Astrocyte (in vitro differentiated cells and primary cell): ENCODE measurements around the gene ASH1L. TPM values are rescaled to one million over a fixed set of nuclear protein-coding genes. Genes with fewer than 3 reads are reported as not detected.

ENCODE experiments used
- DNase-seq: peaks from one replicate; pipeline ENCODE4 v3.0.0-alpha.2; 2010; ENCODE audit warnings: low read depth
- FAIRE-seq: peaks from 2 replicates; lab custom pipeline; 2011; peaks lifted over from hg19 to GRCh38; lab: Jason Lieb, UNC
- H2AFZ ChIP-seq: 2 replicates; pipeline ENCODE4 v1.6.0; 2012; ENCODE audit warnings: low read depth, low read length, inconsistent platforms
- H3K27ac ChIP-seq: 2 replicates; pipeline ENCODE4 v1.5.1; 2011; ENCODE audit warnings: low read depth, low read length, inconsistent platforms
- H3K27me3 ChIP-seq: 2 replicates; pipeline ENCODE4 v1.6.0; 2011; ENCODE audit warnings: low read length, inconsistent platforms; ENCODE audit not compliant: insufficient read depth
- H3K36me3 ChIP-seq: 2 replicates; pipeline ENCODE4 v1.5.1; 2011; ENCODE audit warnings: low read length, inconsistent platforms; ENCODE audit not compliant: insufficient read depth
- H3K4me1 ChIP-seq: 2 replicates; pipeline ENCODE4 v1.5.1; 2011; ENCODE audit warnings: low read length, inconsistent platforms; ENCODE audit not compliant: insufficient read depth
- H3K4me2 ChIP-seq: 2 replicates; pipeline ENCODE4 v1.6.0; 2012; ENCODE audit warnings: low read length, inconsistent platforms
- H3K4me3 ChIP-seq: 2 replicates; pipeline ENCODE4 v1.5.1; 2011; ENCODE audit warnings: low read depth, mild to moderate bottlenecking, low read length, inconsistent platforms; ENCODE audit not compliant: insufficient read depth
- H3K79me2 ChIP-seq: 2 replicates; pipeline ENCODE4 v1.6.0; 2012; ENCODE audit warnings: mild to moderate bottlenecking, low read length, inconsistent platforms; ENCODE audit not compliant: insufficient read depth
- H3K9ac ChIP-seq: 2 replicates; pipeline ENCODE4 v1.6.0; 2012; ENCODE audit warnings: mild to moderate bottlenecking, low read length, inconsistent platforms
- H3K9me3 ChIP-seq: 2 replicates; pipeline ENCODE4 v1.5.1; 2012; ENCODE audit warnings: low read depth, mild to moderate bottlenecking, low read length, inconsistent platforms; ENCODE audit not compliant: insufficient read depth
- H4K20me1 ChIP-seq: 2 replicates; pipeline ENCODE4 v1.6.0; 2012; ENCODE audit warnings: low read length, inconsistent platforms; ENCODE audit not compliant: insufficient read depth
- H3K27ac Mint-ChIP-seq: one replicate; pipeline ENCODE4 v1.8.0; 2021; ENCODE audit warnings: mild to moderate bottlenecking, mixed read lengths; ENCODE audit not compliant: unreplicated experiment
- H3K27me3 Mint-ChIP-seq: one replicate; pipeline ENCODE4 v1.8.0; 2021; ENCODE audit warnings: low read depth, mixed read lengths; ENCODE audit not compliant: unreplicated experiment
- H3K36me3 Mint-ChIP-seq: one replicate; pipeline ENCODE4 v1.8.0; 2021; ENCODE audit warnings: low read depth, mixed read lengths; ENCODE audit not compliant: unreplicated experiment
- H3K4me1 Mint-ChIP-seq: one replicate; pipeline ENCODE4 v1.8.0; 2021; ENCODE audit warnings: low read depth, mixed read lengths; ENCODE audit not compliant: unreplicated experiment
- H3K4me3 Mint-ChIP-seq: one replicate; pipeline ENCODE4 v1.8.0; 2021; ENCODE audit warnings: mild to moderate bottlenecking, moderate library complexity, mixed read lengths; ENCODE audit not compliant: unreplicated experiment
- H3K9me3 Mint-ChIP-seq: one replicate; pipeline ENCODE4 v1.8.0; 2021; ENCODE audit warnings: mild to moderate bottlenecking, mixed read lengths; ENCODE audit not compliant: unreplicated experiment
- EZH2 ChIP-seq: IDR thresholded peaks from 2 replicates; pipeline ENCODE4 v1.6.1; 2012; ENCODE audit warnings: mild to moderate bottlenecking, low read length, inconsistent platforms; ENCODE audit not compliant: insufficient read depth
- total RNA-seq: library from RNA; stranded (reverse); gene quantifications from 2 replicates; pipeline ENCODE4 v1.2.1, GENCODE V29; 2021
- TF ChIP-seq, protein P1 (sequence below): IDR thresholded peaks from 2 replicates; pipeline ENCODE4 v1.5.1; 2011; ENCODE audit warnings: low read depth, mild to moderate bottlenecking, inconsistent platforms, low read length, moderate library complexity; ENCODE audit not compliant: insufficient read depth

ASH1L gene
- total RNA-seq, 1 donor from 2014 or later, result 31.1 TPM

- no peak for FAIRE-seq
Measured at GRCh38 chr1:155324037-155324716, 238.4 kb downstream of the ASH1L start.

DNA sequence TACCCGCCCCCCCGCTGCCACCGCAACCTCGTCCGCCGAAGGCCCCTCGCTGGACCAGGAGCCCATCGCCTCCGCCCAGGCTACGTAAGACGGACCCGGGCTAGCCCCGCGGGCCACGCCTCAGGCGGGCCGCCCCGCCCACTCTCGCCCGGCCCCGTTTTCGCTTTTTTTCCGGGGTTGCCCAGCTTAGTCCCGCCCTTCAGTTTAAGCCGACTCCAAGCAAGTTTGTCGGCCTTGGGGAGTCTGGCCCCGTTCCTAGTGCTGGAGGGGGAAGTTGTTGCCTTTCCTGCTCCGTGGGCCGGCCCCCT is 238.9 kb downstream of the ASH1L start:
- H3K9ac ChIP-seq, result peak overlapping the region; percentile 85
- Mint-ChIP-seq H3K36me3 (peaks cover 6% of the 10 kb centered on the region), H3K27ac (peak overlapping the region; percentile 12), H3K27me3 (no peaks in the 10 kb centered on the region), H3K4me3 (peak overlapping the region; percentile 91), H3K9me3 (no peaks in the 10 kb centered on the region), H3K4me1 (peaks cover 17% of the 10 kb centered on the region)
- peak overlapping the region; percentile 74 for H3K27ac ChIP-seq
- H3K4me3 ChIP-seq, result peak overlapping the region; percentile 80
- H4K20me1 ChIP-seq, result peaks cover 49% of the 10 kb centered on the region
- DNase-seq, result peak; percentile 80
- TF ChIP-seq EZH2, result no peak
- TF ChIP-seq, protein P1, sequence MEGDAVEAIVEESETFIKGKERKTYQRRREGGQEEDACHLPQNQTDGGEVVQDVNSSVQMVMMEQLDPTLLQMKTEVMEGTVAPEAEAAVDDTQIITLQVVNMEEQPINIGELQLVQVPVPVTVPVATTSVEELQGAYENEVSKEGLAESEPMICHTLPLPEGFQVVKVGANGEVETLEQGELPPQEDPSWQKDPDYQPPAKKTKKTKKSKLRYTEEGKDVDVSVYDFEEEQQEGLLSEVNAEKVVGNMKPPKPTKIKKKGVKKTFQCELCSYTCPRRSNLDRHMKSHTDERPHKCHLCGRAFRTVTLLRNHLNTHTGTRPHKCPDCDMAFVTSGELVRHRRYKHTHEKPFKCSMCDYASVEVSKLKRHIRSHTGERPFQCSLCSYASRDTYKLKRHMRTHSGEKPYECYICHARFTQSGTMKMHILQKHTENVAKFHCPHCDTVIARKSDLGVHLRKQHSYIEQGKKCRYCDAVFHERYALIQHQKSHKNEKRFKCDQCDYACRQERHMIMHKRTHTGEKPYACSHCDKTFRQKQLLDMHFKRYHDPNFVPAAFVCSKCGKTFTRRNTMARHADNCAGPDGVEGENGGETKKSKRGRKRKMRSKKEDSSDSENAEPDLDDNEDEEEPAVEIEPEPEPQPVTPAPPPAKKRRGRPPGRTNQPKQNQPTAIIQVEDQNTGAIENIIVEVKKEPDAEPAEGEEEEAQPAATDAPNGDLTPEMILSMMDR, result no peak
- H3K36me3 ChIP-seq, result peaks cover 8% of the 10 kb centered on the region
- peaks cover 32% of the 10 kb centered on the region for H3K4me1 ChIP-seq
- peaks cover 40% of the 10 kb centered on the region for H3K79me2 ChIP-seq
- peak overlapping the region; percentile 70 for H2AFZ ChIP-seq
- no peaks in the 10 kb centered on the region for H3K27me3 ChIP-seq
- no peaks in the 10 kb centered on the region for H3K9me3 ChIP-seq
- no peak for FAIRE-seq
- H3K4me2 ChIP-seq, result peak overlapping the region; percentile 99

More at GRCh38 chr1:155324037-155324716, 238.4 kb downstream of the ASH1L start:
- H4K20me1 ChIP-seq, result peaks cover 47% of the 10 kb centered on the region
- Mint-ChIP-seq H3K27ac (peak overlapping the region; percentile 12), H3K4me3 (peak overlapping the region; percentile 91), H3K27me3 (no peaks in the 10 kb centered on the region), H3K9me3 (no peaks in the 10 kb centered on the region), H3K36me3 (peaks cover 8% of the 10 kb centered on the region), H3K4me1 (peaks cover 17% of the 10 kb centered on the region)
- H3K4me2 ChIP-seq, result peak overlapping the region; percentile 99
- peak; percentile 89 for DNase-seq
- H3K4me3 ChIP-seq, result peak overlapping the region; percentile 80
- peaks cover 32% of the 10 kb centered on the region for H3K4me1 ChIP-seq
- H3K9me3 ChIP-seq, result no peaks in the 10 kb centered on the region
- TF ChIP-seq, protein P1, result no peak
- no peak for TF ChIP-seq EZH2
- H3K79me2 ChIP-seq, result peaks cover 40% of the 10 kb centered on the region
- no peaks in the 10 kb centered on the region for H3K27me3 ChIP-seq
- H2AFZ ChIP-seq, result peak overlapping the region; percentile 70
- H3K9ac ChIP-seq, result peak overlapping the region; percentile 85
- peak overlapping the region; percentile 74 for H3K27ac ChIP-seq
- H3K36me3 ChIP-seq, result peaks cover 8% of the 10 kb centered on the region
